RCC 7860 (cell line): ENCODE measurements around the gene RPUSD1.

ENCODE experiments used
- DNase-seq: peaks from one replicate; pipeline ENCODE4 v3.0.0-alpha.2; 2015; ENCODE audit warnings: low spot score
- FAIRE-seq: peaks from 2 replicates; lab custom pipeline; 2012; peaks lifted over from hg19 to GRCh38; lab: Jason Lieb, UNC

Gene RPUSD1

GRCh38 chr16:819336-820043 lies 31.3 kb upstream of the RPUSD1 start:
- DNase-seq (no peak), FAIRE-seq (no peak)

- FAIRE-seq (no peak), DNase-seq (no peak)
Measured at GRCh38 chr16:818592-818991, 30.4 kb upstream of the RPUSD1 start.

- FAIRE-seq (no peak), DNase-seq (no peak)
Measured at GRCh38 chr16:818132-818531, 30.0 kb upstream of the RPUSD1 start.

- no peak for DNase-seq
Measured at GRCh38 chr16:817001-817906, 29.1 kb upstream of the RPUSD1 start.

GRCh38 chr16:815861-816260 lies 27.7 kb upstream of the RPUSD1 start:
- FAIRE-seq = no peak

More at GRCh38 chr16:817001-817906, 29.1 kb upstream of the RPUSD1 start:
- FAIRE-seq = no peak

GRCh38 chr16:814974-815373 lies 26.8 kb upstream of the RPUSD1 start:
- FAIRE-seq (peak; percentile 46), DNase-seq (peak; percentile 64)

More at GRCh38 chr16:815861-816260, 27.7 kb upstream of the RPUSD1 start:
- no peak for DNase-seq

GRCh38 chr16:813916-814412 lies 25.8 kb upstream of the RPUSD1 start:
- no peak for FAIRE-seq
- DNase-seq = no peak

- DNase-seq = no peak
- FAIRE-seq = no peak
Measured at GRCh38 chr16:813204-813915, 25.2 kb upstream of the RPUSD1 start.

- FAIRE-seq = no peak
Measured at GRCh38 chr16:808085-808386, 19.9 kb upstream of the RPUSD1 start.

GRCh38 chr16:807347-808084 lies 19.3 kb upstream of the RPUSD1 start:
- DNase-seq (peak; percentile 82), FAIRE-seq (no peak)

More at GRCh38 chr16:808085-808386, 19.9 kb upstream of the RPUSD1 start:
- DNase-seq = no peak

GRCh38 chr16:805474-805873 lies 17.3 kb upstream of the RPUSD1 start:
- FAIRE-seq (no peak), DNase-seq (no peak)

GRCh38 chr16:804193-805048 lies 16.2 kb upstream of the RPUSD1 start:
- no peak for FAIRE-seq

GRCh38 chr16:803754-804080 lies 15.5 kb upstream of the RPUSD1 start:
- no peak for DNase-seq
- no peak for FAIRE-seq

More at GRCh38 chr16:804193-805048, 16.2 kb upstream of the RPUSD1 start:
- no peak for DNase-seq

GRCh38 chr16:802914-803753 lies 15.0 kb upstream of the RPUSD1 start:
- no peak for DNase-seq
- no peak for FAIRE-seq

- DNase-seq = no peak
- no peak for FAIRE-seq
Measured at GRCh38 chr16:802461-802860, 14.3 kb upstream of the RPUSD1 start.

GRCh38 chr16:801584-802363 lies 13.6 kb upstream of the RPUSD1 start:
- no peak for FAIRE-seq
- DNase-seq = no peak

- DNase-seq = no peak
- FAIRE-seq = no peak
Measured at GRCh38 chr16:800834-801511, 12.8 kb upstream of the RPUSD1 start.
